Limb (tissue), 2 donors: ENCODE results near the gene PSMC1.

Source experiments
- DNase-seq, 2 donors: peaks; one replicate each; pipeline ENCODE4 v3.0.0-alpha.2; 2016; ENCODE audit errors: extremely low spot score in 2 of 2

PSMC1 gene

DNA sequence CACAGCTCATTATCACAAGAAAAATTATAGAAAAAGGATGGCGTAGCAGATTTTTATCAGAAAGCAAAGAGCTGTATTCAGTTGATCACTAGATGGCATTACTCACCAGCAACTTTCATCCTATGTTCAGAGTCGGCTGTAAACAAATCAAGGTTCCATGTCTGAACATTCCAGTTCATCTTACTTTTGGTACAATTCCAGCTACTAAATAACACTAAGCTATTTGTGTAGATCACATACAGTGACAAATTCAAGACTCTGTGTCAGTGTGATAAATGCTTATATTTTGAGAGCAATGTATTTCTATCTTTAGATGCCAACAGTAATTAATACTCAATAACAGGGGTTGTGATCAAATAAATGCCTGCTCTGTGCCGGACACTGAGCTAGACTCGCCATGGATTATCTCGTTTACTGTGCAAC, 45.3 kb downstream of the PSMC1 start:
- peak in 1 of 2 donors; percentile 81 for DNase-seq

DNA sequence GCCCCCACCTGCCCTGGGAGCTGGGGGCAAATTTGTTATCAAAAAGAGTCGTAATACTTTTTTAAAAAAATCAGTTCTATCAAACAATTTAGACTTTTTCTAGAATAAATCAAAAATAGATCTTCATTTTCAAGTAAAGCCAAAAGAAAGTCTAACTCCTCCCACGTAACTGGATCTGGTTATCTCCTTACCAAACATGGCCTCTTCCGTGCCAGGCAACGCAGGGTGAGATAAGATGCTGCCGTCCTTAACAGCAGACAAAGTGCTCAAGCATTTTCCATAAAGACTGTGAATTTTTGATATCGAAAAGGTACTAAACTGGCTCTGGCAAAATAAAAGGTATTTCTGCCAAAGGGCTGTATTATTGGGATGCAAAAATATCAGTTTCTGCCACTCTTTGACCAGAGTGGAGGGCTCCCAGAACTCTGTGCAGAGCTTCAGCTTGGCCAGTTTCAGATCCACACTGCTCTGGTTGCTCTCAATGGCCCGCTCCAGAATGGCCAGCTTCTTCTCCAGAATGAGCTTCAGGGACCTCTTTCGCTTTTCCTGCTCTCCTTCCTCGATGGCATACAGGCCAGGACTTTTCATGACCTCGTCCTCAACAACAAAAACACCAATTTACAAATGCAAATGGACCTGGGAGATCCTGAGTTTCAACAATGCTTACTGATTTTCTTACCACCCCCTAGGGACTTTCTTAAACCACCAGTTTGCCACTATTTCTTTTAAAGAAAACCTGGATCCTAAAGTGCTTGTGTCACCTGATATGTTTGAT, 46.4 kb downstream of the PSMC1 start:
- DNase-seq: no peak

GRCh38 chr14:90303473-90303872, 47.1 kb downstream of the PSMC1 start:
- DNase-seq: no peak

- no peak for DNase-seq
These were observed 48.1 kb downstream of the PSMC1 start for GRCh38 chr14:90304502-90304901.

- DNase-seq: no peak
These were observed 48.8 kb downstream of the PSMC1 start for GRCh38 chr14:90305176-90305601.

DNA sequence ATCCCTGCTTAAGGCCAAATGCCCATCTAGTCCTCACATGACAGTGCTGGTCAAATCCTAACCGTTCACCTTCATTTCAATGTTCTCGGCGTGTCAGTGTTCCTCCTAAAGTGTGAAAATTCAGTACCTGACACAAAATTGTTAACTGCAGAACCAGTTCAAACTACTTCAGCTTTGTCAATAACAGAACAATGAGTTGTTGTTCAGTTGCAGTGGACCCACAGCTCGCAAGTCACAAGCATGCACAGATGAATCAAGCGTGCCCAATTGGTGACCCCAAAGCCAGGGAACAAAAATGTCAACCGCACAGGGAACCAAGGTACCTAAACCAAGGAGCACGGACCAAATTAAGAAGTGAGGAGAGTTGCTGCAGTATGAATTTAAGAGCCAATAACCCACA, 52.2 kb downstream of the PSMC1 start:
- DNase-seq: no peak

DNA sequence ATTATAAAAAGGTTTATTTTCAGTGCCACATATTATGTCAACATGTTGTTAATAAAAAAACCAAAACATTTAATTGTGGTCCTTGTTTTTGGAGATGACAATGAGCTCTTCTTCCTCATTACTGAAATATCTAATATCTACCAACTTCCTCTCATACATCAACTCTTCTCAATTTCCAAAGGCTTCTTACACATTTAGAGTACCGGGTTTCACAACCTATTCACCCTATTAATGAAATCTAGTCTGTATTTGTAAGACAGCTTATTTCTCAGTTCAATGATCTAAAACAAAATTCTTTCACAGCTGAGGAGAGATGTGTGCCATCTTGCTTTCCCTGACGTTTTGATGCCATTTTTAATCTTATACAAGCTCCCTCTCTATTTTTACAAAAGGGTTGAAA, 60.9 kb downstream of the PSMC1 start:
- DNase-seq: no peak

GRCh38 chr14:90318016-90318415, 61.7 kb downstream of the PSMC1 start:
- no peak for DNase-seq

DNA sequence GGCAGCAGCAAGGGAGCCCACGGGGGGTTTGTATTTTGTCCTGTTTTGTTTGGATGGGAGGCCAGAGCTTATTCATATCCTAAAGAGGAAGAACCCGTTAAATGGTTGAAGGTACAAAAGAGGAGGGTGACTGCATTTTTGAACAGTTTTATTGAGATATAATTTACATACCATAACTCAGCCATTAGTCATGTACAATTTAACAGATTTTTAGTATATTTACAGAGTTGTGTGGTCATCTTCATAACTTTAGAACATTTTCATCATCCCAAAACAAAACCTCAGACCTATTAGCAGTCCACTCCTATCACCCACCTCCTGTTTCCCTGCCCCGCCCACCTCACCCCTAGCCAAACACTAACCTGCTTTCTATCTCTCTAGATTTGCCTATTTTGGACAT, 62.8 kb downstream of the PSMC1 start:
- no peak for DNase-seq

DNA sequence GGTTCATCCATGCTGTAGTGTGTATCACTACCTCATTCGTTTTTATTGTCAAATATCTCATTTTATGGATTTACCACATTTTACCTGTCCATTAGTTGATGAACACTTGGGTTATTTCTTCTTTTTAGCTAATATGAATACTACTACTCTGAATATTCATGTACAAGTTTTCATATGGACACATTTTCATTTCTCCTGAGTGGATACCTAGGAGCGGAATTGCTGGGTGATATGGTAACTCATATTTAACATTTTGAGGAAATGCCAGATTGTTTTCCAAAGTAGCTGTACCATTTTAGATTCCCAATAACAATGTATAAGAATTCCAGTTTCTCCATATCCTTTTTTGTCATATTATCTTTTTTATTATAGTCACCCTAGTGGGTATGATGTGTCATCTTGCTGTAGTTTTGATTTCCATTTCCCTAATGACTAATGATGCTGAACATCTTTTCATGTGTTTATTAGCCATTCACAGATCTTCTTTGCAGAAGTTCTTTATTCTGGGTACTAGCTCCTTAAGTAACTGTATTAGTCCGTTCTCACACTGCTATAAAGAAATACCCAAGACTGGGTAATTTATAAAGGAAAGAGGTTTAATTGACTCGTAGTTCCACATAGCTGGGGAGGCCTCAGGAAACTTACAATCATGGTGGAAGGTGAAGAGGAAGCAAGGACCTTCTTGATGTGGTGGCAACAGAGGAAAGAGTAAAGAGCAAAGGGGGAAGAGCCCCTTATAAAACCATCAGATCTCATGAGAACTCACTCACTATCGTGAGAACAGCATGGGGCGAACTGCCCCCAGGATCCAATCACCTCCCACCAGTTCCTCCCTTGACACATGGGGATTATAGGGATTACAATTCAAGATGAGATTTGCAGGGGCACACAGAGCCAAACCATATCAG, 63.5 kb downstream of the PSMC1 start:
- no peak for DNase-seq

- no peak for DNase-seq
These were observed 65.5 kb downstream of the PSMC1 start for GRCh38 chr14:90321891-90322290.
